ENCODE data around the gene UMPS. TPM values are rescaled to one million over a fixed set of nuclear protein-coding genes. Genes with fewer than 3 reads are reported as not detected.

UMPS gene
- total RNA-seq, 4 donors from 2014 or later: 15.6 to 28.4 (median 23.0) TPM

GRCh38 chr3:124766113-124767095 is 36.2 kb downstream of the UMPS start:
- H3K36me3 ChIP-seq: peaks cover 0 to 60% (median 0%) of the 10 kb centered on the region in 3 donors
- TF ChIP-seq POLR2A (IDR thresholded peaks at IDR 0.05): no peak
- no peak for TF ChIP-seq CTCF (IDR thresholded peaks at IDR 0.05)

GRCh38 chr3:124767264-124767663 is 37.0 kb downstream of the UMPS start:
- H3K36me3 ChIP-seq: peaks cover 0 to 60% (median 0%) of the 10 kb centered on the region in 3 donors
- H3K9me3 ChIP-seq: no peaks in the 10 kb centered on the region
- no peak for TF ChIP-seq CTCF (IDR thresholded peaks at IDR 0.05)
- no peak for TF ChIP-seq POLR2A (IDR thresholded peaks at IDR 0.05)
- H3K27ac ChIP-seq: no peak overlapping the region
- H3K4me1 ChIP-seq: peaks cover 0 to 13% (median 0%) of the 10 kb centered on the region in 4 donors
- H3K27me3 ChIP-seq: no peaks in the 10 kb centered on the region
- DNase-seq: no peak
- no peak overlapping the region for H3K4me3 ChIP-seq

More at GRCh38 chr3:124766113-124767095, 36.2 kb downstream of the UMPS start:
- Histone ChIP-seq H3K4me1 (peaks cover 0 to 7% (median 0%) of the 10 kb centered on the region in 4 donors), H3K27me3 (no peaks in the 10 kb centered on the region), H3K27ac (no peak overlapping the region), H3K4me3 (no peak overlapping the region), H3K9me3 (no peaks in the 10 kb centered on the region)
- DNase-seq: peak in 1 of 3 donors; percentile 30

GRCh38 chr3:124767691-124768090 is 37.4 kb downstream of the UMPS start:
- Histone ChIP-seq H3K4me3 (no peak overlapping the region), H3K9me3 (no peaks in the 10 kb centered on the region), H3K4me1 (peaks cover 0 to 16% (median 0%) of the 10 kb centered on the region in 4 donors), H3K27me3 (no peaks in the 10 kb centered on the region), H3K27ac (no peak overlapping the region), H3K36me3 (peaks cover 0 to 60% (median 0%) of the 10 kb centered on the region in 3 donors)
- no peak for TF ChIP-seq POLR2A (IDR thresholded peaks at IDR 0.05)
- no peak for TF ChIP-seq CTCF (IDR thresholded peaks at IDR 0.05)
- DNase-seq: no peak

GRCh38 chr3:124768812-124769211 is 38.6 kb downstream of the UMPS start:
- DNase-seq: peak in 1 of 3 donors; percentile 59
- peaks cover 0 to 16% (median 0%) of the 10 kb centered on the region in 4 donors for H3K4me1 ChIP-seq
- H3K27ac ChIP-seq: no peak overlapping the region
- peaks cover 0 to 58% (median 0%) of the 10 kb centered on the region in 3 donors for H3K36me3 ChIP-seq
- TF ChIP-seq CTCF (IDR thresholded peaks at IDR 0.05) (peak in 4 of 6 experiments; percentile 19 to 61 (median 24)), POLR2A (IDR thresholded peaks at IDR 0.05) (no peak)
- H3K27me3 ChIP-seq: no peaks in the 10 kb centered on the region
- no peaks in the 10 kb centered on the region for H3K9me3 ChIP-seq
- H3K4me3 ChIP-seq: no peak overlapping the region

GRCh38 chr3:124769462-124769861 is 39.2 kb downstream of the UMPS start:
- Histone ChIP-seq H3K4me3 (no peak overlapping the region), H3K27me3 (no peaks in the 10 kb centered on the region), H3K9me3 (no peaks in the 10 kb centered on the region), H3K4me1 (peaks cover 0 to 20% (median 0%) of the 10 kb centered on the region in 4 donors), H3K27ac (no peak overlapping the region), H3K36me3 (peaks cover 0 to 54% (median 0%) of the 10 kb centered on the region in 3 donors)
- no peak for DNase-seq
- TF ChIP-seq POLR2A (IDR thresholded peaks at IDR 0.05) (no peak), CTCF (IDR thresholded peaks at IDR 0.05) (no peak)

All from Peyer's patch (tissue), 4 donors.